Measurements from ENCODE around the gene CD74.
"Not testable (repeated sequence)": the region's sequence is repeated elsewhere in the genome, so short reads cannot be mapped to it uniquely, and the experiment has no call there.

The CD74 gene

GRCh38 chr5:150412319-150413175 is at the start of gene CD74:
TSS of gene CD74 (minus strand) at chr5:150412910. CDS start at chr5:150412749, 161 bp downstream.
- Mint-ChIP-seq H3K4me3 (peak within 1 kb of the TSS; percentile 99), H3K9me3 (no peaks in the 10 kb centered on the region), H3K27me3 (no peaks in the 10 kb centered on the region), H3K4me1 (ENCODE audit: low read depth) (peaks cover 52% of the 10 kb centered on the region), H3K27ac (peak within 1 kb of the TSS; percentile 97), H3K36me3 (ENCODE audit: low read depth) (peaks cover 23% of the 10 kb centered on the region)

GRCh38 chr5:150461231-150461630 is 48.5 kb upstream of the CD74 start:
- Mint-ChIP-seq H3K36me3 (ENCODE audit: low read depth) (no peaks in the 10 kb centered on the region), H3K9me3 (no peaks in the 10 kb centered on the region), H3K27ac (no peak overlapping the region), H3K4me3 (no peak overlapping the region), H3K27me3 (no peaks in the 10 kb centered on the region), H3K4me1 (ENCODE audit: low read depth) (peaks cover 35% of the 10 kb centered on the region)

- peaks cover 35% of the 10 kb centered on the region for H3K4me1 Mint-ChIP-seq (ENCODE audit: low read depth)
- H3K9me3 Mint-ChIP-seq = no peaks in the 10 kb centered on the region
- H3K36me3 Mint-ChIP-seq (ENCODE audit: low read depth) = no peaks in the 10 kb centered on the region
- peak overlapping the region; percentile 28 for H3K27ac Mint-ChIP-seq
- no peak overlapping the region for H3K4me3 Mint-ChIP-seq
- H3K27me3 Mint-ChIP-seq = no peaks in the 10 kb centered on the region
Observed at GRCh38 chr5:150460781-150461180, 48.1 kb upstream of the CD74 start.

- no peaks in the 10 kb centered on the region for H3K9me3 Mint-ChIP-seq
- H3K4me3 Mint-ChIP-seq = peak overlapping the region; percentile 61
- H3K36me3 Mint-ChIP-seq (ENCODE audit: low read depth) = no peaks in the 10 kb centered on the region
- no peaks in the 10 kb centered on the region for H3K27me3 Mint-ChIP-seq
- H3K27ac Mint-ChIP-seq = peak overlapping the region; percentile 32
- H3K4me1 Mint-ChIP-seq (ENCODE audit: low read depth) = peaks cover 35% of the 10 kb centered on the region
Observed at GRCh38 chr5:150458802-150459557, 46.3 kb upstream of the CD74 start.

- no peaks in the 10 kb centered on the region for H3K36me3 Mint-ChIP-seq (ENCODE audit: low read depth)
- H3K9me3 Mint-ChIP-seq = no peaks in the 10 kb centered on the region
- H3K4me1 Mint-ChIP-seq (ENCODE audit: low read depth) = peaks cover 35% of the 10 kb centered on the region
- peak overlapping the region; percentile 86 for H3K27ac Mint-ChIP-seq
- no peak overlapping the region for H3K4me3 Mint-ChIP-seq
- H3K27me3 Mint-ChIP-seq = no peaks in the 10 kb centered on the region
Observed at GRCh38 chr5:150457562-150458240, 45.0 kb upstream of the CD74 start.

GRCh38 chr5:150457121-150457520 is 44.4 kb upstream of the CD74 start:
- Mint-ChIP-seq H3K27me3 (no peaks in the 10 kb centered on the region), H3K4me3 (peak overlapping the region; percentile 14), H3K36me3 (ENCODE audit: low read depth) (no peaks in the 10 kb centered on the region), H3K4me1 (ENCODE audit: low read depth) (peaks cover 35% of the 10 kb centered on the region), H3K27ac (peak overlapping the region; percentile 86), H3K9me3 (no peaks in the 10 kb centered on the region)

GRCh38 chr5:150454492-150455229 is 42.0 kb upstream of the CD74 start:
- Mint-ChIP-seq H3K4me3 (no peak overlapping the region), H3K9me3 (no peaks in the 10 kb centered on the region), H3K27ac (no peak overlapping the region), H3K4me1 (ENCODE audit: low read depth) (peaks cover 30% of the 10 kb centered on the region), H3K27me3 (no peaks in the 10 kb centered on the region), H3K36me3 (ENCODE audit: low read depth) (no peaks in the 10 kb centered on the region)

- H3K36me3 Mint-ChIP-seq (ENCODE audit: low read depth); H3K4me3 Mint-ChIP-seq; H3K27me3 Mint-ChIP-seq; H3K9me3 Mint-ChIP-seq; H3K27ac Mint-ChIP-seq: not testable (repeated sequence)
- H3K4me1 Mint-ChIP-seq (ENCODE audit: low read depth) = peaks cover 23% of the 10 kb centered on the region
Observed at GRCh38 chr5:150454027-150454426, 41.3 kb upstream of the CD74 start.

- no peak overlapping the region for H3K4me3 Mint-ChIP-seq
- peaks cover 28% of the 10 kb centered on the region for H3K4me1 Mint-ChIP-seq (ENCODE audit: low read depth)
- no peaks in the 10 kb centered on the region for H3K27me3 Mint-ChIP-seq
- peaks cover 17% of the 10 kb centered on the region for H3K36me3 Mint-ChIP-seq (ENCODE audit: low read depth)
- no peaks in the 10 kb centered on the region for H3K9me3 Mint-ChIP-seq
- H3K27ac Mint-ChIP-seq = no peak overlapping the region
Observed at GRCh38 chr5:150452914-150453313, 40.2 kb upstream of the CD74 start.

- Mint-ChIP-seq H3K27me3 (no peaks in the 10 kb centered on the region), H3K27ac (no peak overlapping the region), H3K4me1 (ENCODE audit: low read depth) (peaks cover 28% of the 10 kb centered on the region), H3K36me3 (ENCODE audit: low read depth) (peaks cover 30% of the 10 kb centered on the region), H3K9me3 (no peaks in the 10 kb centered on the region), H3K4me3 (no peak overlapping the region)
Observed at GRCh38 chr5:150451594-150451993, 38.9 kb upstream of the CD74 start.

- H3K27me3 Mint-ChIP-seq = no peaks in the 10 kb centered on the region
- H3K36me3 Mint-ChIP-seq (ENCODE audit: low read depth) = peaks cover 46% of the 10 kb centered on the region
- peaks cover 44% of the 10 kb centered on the region for H3K4me1 Mint-ChIP-seq (ENCODE audit: low read depth)
- H3K4me3 Mint-ChIP-seq = peak within 1 kb of the TSS; percentile 93
- H3K27ac Mint-ChIP-seq = peak within 1 kb of the TSS; percentile 99
- no peaks in the 10 kb centered on the region for H3K9me3 Mint-ChIP-seq
Observed at GRCh38 chr5:150449517-150450339, 37.0 kb upstream of the CD74 start, which contains the start of gene RPS14. TSS of gene RPS14 (minus strand) at chr5:150449739. CDS start at chr5:150447733, 2,006 bp downstream.

- Mint-ChIP-seq H3K9me3 (no peaks in the 10 kb centered on the region), H3K36me3 (ENCODE audit: low read depth) (peaks cover 53% of the 10 kb centered on the region), H3K27me3 (no peaks in the 10 kb centered on the region), H3K4me3 (peak overlapping the region; percentile 93), H3K4me1 (ENCODE audit: low read depth) (peaks cover 44% of the 10 kb centered on the region), H3K27ac (peak overlapping the region; percentile 99)
Observed at GRCh38 chr5:150448952-150449516, 36.3 kb upstream of the CD74 start.

GRCh38 chr5:150448334-150448733 is 35.6 kb upstream of the CD74 start:
- H3K36me3 Mint-ChIP-seq (ENCODE audit: low read depth) = peaks cover 60% of the 10 kb centered on the region
- H3K9me3 Mint-ChIP-seq = no peaks in the 10 kb centered on the region

More at GRCh38 chr5:150448334-150448733, 35.6 kb upstream of the CD74 start:
- peak overlapping the region; percentile 93 for H3K4me3 Mint-ChIP-seq
- peak overlapping the region; percentile 99 for H3K27ac Mint-ChIP-seq
- H3K4me1 Mint-ChIP-seq (ENCODE audit: low read depth) = peaks cover 48% of the 10 kb centered on the region
- H3K27me3 Mint-ChIP-seq = no peaks in the 10 kb centered on the region

Measured in stimulated activated naive CD8-positive, alpha-beta T cell treated with anti-CD3 and anti-CD28 coated beads, Interleukin-15, Interleukin-2, amounts not matched to agents 100 ng/mL and 50 ng/mL, for 24 hours (primary cell).